NCI-H2107 (cell line): ENCODE results near the gene ST6GAL1.
"Not testable (repeated sequence)": the region's sequence is repeated elsewhere in the genome, so short reads cannot be mapped to it uniquely, and the experiment has no call there.

ENCODE experiments used
- DNase-seq: peaks from one replicate; lab custom pipeline; 2025; lab: John Stamatoyannopoulos, UW

Gene ST6GAL1

GRCh38 chr3:186994000-186994955 is 64.0 kb downstream of the ST6GAL1 start:
- DNase-seq, result no peak

GRCh38 chr3:186996356-186996755 is 66.0 kb downstream of the ST6GAL1 start:
- no peak for DNase-seq

- DNase-seq, result no peak
These were observed 66.7 kb downstream of the ST6GAL1 start for GRCh38 chr3:186997061-186997460.

- no peak for DNase-seq
These were observed 67.2 kb downstream of the ST6GAL1 start for GRCh38 chr3:186997473-186997939.

- no peak for DNase-seq
These were observed 68.6 kb downstream of the ST6GAL1 start for GRCh38 chr3:186998937-186999368.

GRCh38 chr3:187000711-187001151 is 70.4 kb downstream of the ST6GAL1 start:
- no peak for DNase-seq

GRCh38 chr3:187002915-187003314 is 72.6 kb downstream of the ST6GAL1 start:
- no peak for DNase-seq

- DNase-seq, result no peak
These were observed 75.6 kb downstream of the ST6GAL1 start for GRCh38 chr3:187005827-187006481.

- no peak for DNase-seq
These were observed 76.7 kb downstream of the ST6GAL1 start for GRCh38 chr3:187006864-187007630.

- not testable (repeated sequence) for DNase-seq
These were observed 80.1 kb downstream of the ST6GAL1 start for GRCh38 chr3:187010382-187010781.

GRCh38 chr3:187011915-187012314 is 81.6 kb downstream of the ST6GAL1 start:
- DNase-seq, result no peak

- no peak for DNase-seq
These were observed 82.3 kb downstream of the ST6GAL1 start for GRCh38 chr3:187012609-187013051.

GRCh38 chr3:187013159-187013716 is 82.9 kb downstream of the ST6GAL1 start:
- DNase-seq, result no peak

- DNase-seq, result no peak
These were observed 84.1 kb downstream of the ST6GAL1 start for GRCh38 chr3:187014417-187014864.

- no peak for DNase-seq
These were observed 85.7 kb downstream of the ST6GAL1 start for GRCh38 chr3:187015903-187016638.

- no peak for DNase-seq
These were observed 86.5 kb downstream of the ST6GAL1 start for GRCh38 chr3:187016639-187017345.

GRCh38 chr3:187017511-187018230 is 87.3 kb downstream of the ST6GAL1 start:
- no peak for DNase-seq

GRCh38 chr3:187019542-187020072 is 89.3 kb downstream of the ST6GAL1 start:
- no peak for DNase-seq

- DNase-seq, result no peak
These were observed 90.0 kb downstream of the ST6GAL1 start for GRCh38 chr3:187020376-187020775.
